Endothelial cell of umbilical vein (primary cell): ENCODE data around the gene GRIA4. TPM values are rescaled to one million over a fixed set of nuclear protein-coding genes. Genes with fewer than 3 reads are reported as not detected.

Source experiments
- BruUV-seq: library from RNA; stranded (reverse); fragments of 400-500 nt; replicated peaks from 2 replicates; lab custom pipeline; 2021; lab: Mats Ljungman, UMichigan
- CTCF ChIA-PET: fragments of 300-600, 350-600 bp; sonication (Branson Sonifier 250); formaldehyde crosslinking; loops from one replicate; lab custom pipeline; 2021; ENCODE audit warnings: antibody characterized with exemption, inconsistent platforms; lab: Charles Lee
- POLR2A ChIA-PET: fragments of 300-600, 350-600 bp; sonication (Branson Sonifier 250); formaldehyde crosslinking; loops from one replicate; lab custom pipeline; 2021; ENCODE audit warnings: antibody characterized with exemption, inconsistent platforms; lab: Charles Lee
- DNase-seq: peaks from one replicate; pipeline ENCODE4 v3.0.0-alpha.2; 2011; ENCODE audit warnings: low read depth, low spot score
- FAIRE-seq: peaks from 2 replicates; lab custom pipeline; 2011; peaks lifted over from hg19 to GRCh38; lab: Jason Lieb, UNC
- H2AFZ ChIP-seq: 2 replicates; pipeline ENCODE4 v1.6.0; 2012; ENCODE audit warnings: low read depth, low read length, control low read depth, inconsistent platforms
- H3K27ac ChIP-seq: 2 replicates; pipeline ENCODE4 v1.5.1; 2011; ENCODE audit warnings: low read depth, mild to moderate bottlenecking, control low read depth, low read length, moderate library complexity; ENCODE audit not compliant: insufficient read depth
- H3K27me3 ChIP-seq, 2 experiments: 2 replicates each; pipeline versions ENCODE4 v1.6.0 to v1.6.1; 2011; ENCODE audit warnings: low read length in 2 of 2, mixed read lengths in 1 of 2; ENCODE audit not compliant: control insufficient read depth in 2 of 2, insufficient read depth in 2 of 2
- H3K36me3 ChIP-seq, 2 experiments: 2 replicates in 1 of 2; 3 replicates in 1 of 2; pipeline ENCODE4 v1.5.1; 2011; ENCODE audit warnings: low read length in 2 of 2, mild to moderate bottlenecking in 1 of 2, moderate library complexity in 1 of 2; ENCODE audit not compliant: control insufficient read depth in 2 of 2, insufficient read depth in 2 of 2; ENCODE audit errors: extremely low read depth in 1 of 2
- H3K4me1 ChIP-seq: 3 replicates; pipeline ENCODE4 v1.5.1; 2011; ENCODE audit warnings: mild to moderate bottlenecking, low read length; ENCODE audit not compliant: control insufficient read depth, insufficient read depth; ENCODE audit errors: extremely low read depth
- H3K4me2 ChIP-seq: 2 replicates; pipeline ENCODE4 v1.6.1; 2011; ENCODE audit warnings: low read length, control low read depth, mixed read lengths; ENCODE audit not compliant: insufficient read depth
- H3K4me3 ChIP-seq, 3 experiments: fragments of 200-600 bp in 1 of 3; sonication (generic), shearing (Covaris generic) in 1 of 3; replicated peaks in 1 of 3; 2 replicates each; pipeline ENCODE4 v1.5.1; 2011 to 2016; ENCODE audit warnings: control low read depth in 3 of 3, low read length in 3 of 3, mild to moderate bottlenecking in 2 of 3, inconsistent platforms in 1 of 3, low read depth in 1 of 3, moderate library complexity in 1 of 3; ENCODE audit not compliant: insufficient read depth in 1 of 3
- H3K79me2 ChIP-seq: 2 replicates; pipeline ENCODE4 v1.6.0; 2012; ENCODE audit warnings: low read length, inconsistent platforms; ENCODE audit not compliant: control insufficient read depth, insufficient read depth
- H3K9ac ChIP-seq: replicated peaks from 2 replicates; pipeline ENCODE3; 2011; ENCODE audit warnings: low read length, control low read depth; ENCODE audit not compliant: insufficient read depth; ENCODE audit errors: extremely low read depth
- H3K9me1 ChIP-seq: replicated peaks from 3 replicates; pipeline ENCODE4 v1.6.0; 2011; ENCODE audit warnings: mild to moderate bottlenecking, low read length; ENCODE audit not compliant: control insufficient read depth, insufficient read depth; ENCODE audit errors: extremely low read depth
- H3K9me3 ChIP-seq: replicated peaks from 2 replicates; pipeline ENCODE4 v1.5.1; 2012; ENCODE audit warnings: low read length, inconsistent platforms; ENCODE audit not compliant: control insufficient read depth, insufficient read depth
- H4K20me1 ChIP-seq: replicated peaks from 2 replicates; pipeline ENCODE3; 2011; ENCODE audit warnings: mild to moderate bottlenecking, low read length; ENCODE audit not compliant: control insufficient read depth, insufficient read depth; ENCODE audit errors: extremely low read depth
- EZH2 ChIP-seq: IDR thresholded peaks from 2 replicates; pipeline ENCODE4 v1.6.1; 2012; ENCODE audit warnings: borderline replicate concordance, low read depth, mild to moderate bottlenecking, moderate library complexity, low read length, inconsistent platforms; ENCODE audit not compliant: severe bottlenecking
- FOS ChIP-seq: IDR thresholded peaks from 2 replicates; pipeline ENCODE4 v1.6.1; 2011; ENCODE audit warnings: mild to moderate bottlenecking, low read length, moderate library complexity, borderline replicate concordance; ENCODE audit not compliant: insufficient read depth
- GATA2 ChIP-seq: IDR thresholded peaks from 2 replicates; pipeline ENCODE4 v1.7.0; 2011; ENCODE audit warnings: low read depth, mild to moderate bottlenecking, moderate library complexity, mixed read lengths, low read length; ENCODE audit not compliant: insufficient read length, insufficient read depth
- MAX ChIP-seq: IDR thresholded peaks from 2 replicates; pipeline ENCODE4 v1.6.1; 2011; ENCODE audit not compliant: insufficient read depth, insufficient read length
- POLR2A ChIP-seq: IDR thresholded peaks from 2 replicates; pipeline ENCODE4 v1.6.1; 2012; ENCODE audit warnings: low read depth, mild to moderate bottlenecking, control low read depth, low read length
- POLR2AphosphoS5 ChIP-seq: IDR thresholded peaks from 2 replicates; pipeline ENCODE4 v1.6.1; 2012; ENCODE audit warnings: low read depth, mild to moderate bottlenecking, control low read depth, low read length, moderate library complexity; ENCODE audit not compliant: insufficient read depth
- dilution Hi-C: fragments of 300-500 bp; cut with MboI; formaldehyde crosslinking; loops from one replicate; pipeline ENCODE4 v1.15.0; 2019; ENCODE audit warnings: low sequenced_read_pairs; ENCODE audit not compliant: extremely low pct_ligation_motif_present
- intact Hi-C: fragments of 100-400 bp; cut with micrococcal nuclease; formaldehyde crosslinking; loops from one replicate; pipeline ENCODE4 v1.10.0; 2022
- polyA plus RNA-seq, 4 experiments: library from polyadenylated mRNA; depleted of rRNA in 3 of 4; stranded (reverse) in 3 of 4; unstranded in 1 of 4; fragments of >200 nt; gene quantifications; 2 replicates each; pipeline versions ENCODE4 v1.2.1 to v1.2.3, GENCODE V29; 2011 to 2012; ENCODE audit warnings: missing spikeins in 1 of 4
- total RNA-seq: library from RNA; stranded (reverse); gene quantifications from 2 replicates; pipeline ENCODE4 v1.2.3, GENCODE V29; 2021

The GRIA4 gene
- total and polyA plus RNA-seq, 2 donors (not counting 3 experiments of a cell fraction or from before 2014, with no cell fraction given), result not detected

- H3K4me3 ChIP-seq, result no peak overlapping the region
- no peaks in the 10 kb centered on the region for H3K36me3 ChIP-seq
- ChIA-PET POLR2A (no interaction called here), CTCF (no interaction called here)
- FAIRE-seq (no peak), DNase-seq (no peak)
- H3K27me3 ChIP-seq, result no peaks in the 10 kb centered on the region
- dilution Hi-C loops (no loop called here), intact Hi-C loops (no loop called here)
- no peak overlapping the region for H2AFZ ChIP-seq
- H3K79me2 ChIP-seq, result no peaks in the 10 kb centered on the region
- H3K4me2 ChIP-seq, result no peak overlapping the region
- BruUV-seq, result no TSS peak
- no peaks in the 10 kb centered on the region for H3K9me3 ChIP-seq
- H3K9ac ChIP-seq, result no peak overlapping the region
- H3K27ac ChIP-seq, result no peak overlapping the region
- no peaks in the 10 kb centered on the region for H4K20me1 ChIP-seq
- TF ChIP-seq POLR2A, result no peak
- TF ChIP-seq GATA2, result no peak
- H3K4me1 ChIP-seq, result no peaks in the 10 kb centered on the region
- no peaks in the 10 kb centered on the region for H3K9me1 ChIP-seq
Observed at GRCh38 chr11:105738986-105739795, 129.3 kb downstream of the GRIA4 start.

GRCh38 chr11:105740164-105740903 is 130.5 kb downstream of the GRIA4 start:
- FAIRE-seq, result no peak
- Histone ChIP-seq H3K4me3 (no peak overlapping the region), H3K9ac (no peak overlapping the region), H3K4me1 (no peaks in the 10 kb centered on the region), H3K4me2 (no peak overlapping the region), H4K20me1 (no peaks in the 10 kb centered on the region), H3K27ac (no peak overlapping the region), H3K9me1 (no peaks in the 10 kb centered on the region), H3K36me3 (no peaks in the 10 kb centered on the region), H3K27me3 (no peaks in the 10 kb centered on the region), H2AFZ (no peak overlapping the region), H3K79me2 (no peaks in the 10 kb centered on the region), H3K9me3 (no peaks in the 10 kb centered on the region)
- BruUV-seq, result no TSS peak
- dilution Hi-C loops (no loop called here), intact Hi-C loops (no loop called here)
- ChIA-PET CTCF (no interaction called here), POLR2A (no interaction called here)
- TF ChIP-seq EZH2 (no peak), POLR2A (no peak), MAX (no peak), FOS (no peak), POLR2AphosphoS5 (no peak)
- DNase-seq, result no peak
